Kidney (tissue), 14 donors: ENCODE results near the gene GLOD4. TPM values are rescaled to one million over a fixed set of nuclear protein-coding genes. Genes with fewer than 3 reads are reported as not detected.
A peak's percentile ranks its signal among the peaks of the same experiment; 100 is the strongest.

Experiments used
- DNase-seq, 5 donors: peaks; one replicate each; pipeline ENCODE4 v3.0.0-alpha.2; 2013 to 2020
- FAIRE-seq: peaks from 2 replicates; lab custom pipeline; 2012; peaks lifted over from hg19 to GRCh38; lab: Jason Lieb, UNC
- H3K27ac ChIP-seq, 2 donors: one replicate each; pipeline ENCODE4 v1.7.0; 2013; ENCODE audit warnings: low read depth in 2 of 2, low read length in 2 of 2, inconsistent platforms in 1 of 2
- H3K27me3 ChIP-seq: one replicate; pipeline ENCODE4 v1.7.1; 2013; ENCODE audit warnings: low read length, inconsistent platforms; ENCODE audit not compliant: control insufficient read depth, insufficient read depth
- H3K36me3 ChIP-seq, 3 donors: one replicate each; pipeline versions ENCODE4 v1.7.0 to v1.7.1; 2013; ENCODE audit warnings: low read length in 3 of 3, control low read depth in 1 of 3, inconsistent platforms in 1 of 3; ENCODE audit not compliant: insufficient read depth in 3 of 3, control insufficient read depth in 2 of 3
- H3K4me1 ChIP-seq, 3 donors: one replicate each; pipeline versions ENCODE4 v1.7.0 to v1.7.1; 2013; ENCODE audit warnings: low read length in 3 of 3, inconsistent platforms in 1 of 3, low read depth in 1 of 3; ENCODE audit not compliant: control insufficient read depth in 2 of 3, insufficient read depth in 2 of 3
- H3K4me3 ChIP-seq, 3 donors: one replicate each; pipeline versions ENCODE4 v1.7.0 to v1.8.1; 2013; ENCODE audit warnings: low read length in 3 of 3, control low read depth in 1 of 3, inconsistent platforms in 1 of 3
- H3K9ac ChIP-seq, 3 donors: one replicate each; pipeline versions ENCODE4 v1.7.0 to v1.7.1; 2013; ENCODE audit warnings: low read length in 3 of 3, control low read depth in 1 of 3, inconsistent platforms in 1 of 3
- H3K9me3 ChIP-seq, 3 donors: one replicate each; pipeline versions ENCODE4 v1.7.0 to v1.7.1; 2013; ENCODE audit warnings: low read length in 3 of 3, control low read depth in 1 of 3, inconsistent platforms in 1 of 3; ENCODE audit not compliant: control insufficient read depth in 2 of 3, insufficient read depth in 1 of 3
- intact Hi-C: fragments of 100-400 bp; cut with DNase I; formaldehyde crosslinking; loops from one replicate; pipeline ENCODE4 v1.11.1; 2022
- polyA plus RNA-seq: library from polyadenylated mRNA; stranded (reverse); fragments of 350-450 nt; fragmentation: Illumina TruSeq; extraction: RNeasy Lipid Tissue Mini Kit (QIAGEN cat#74804); gene quantifications from one replicate; pipeline ENCODE4 v1.2.3, GENCODE V29; 2014; ENCODE audit warnings: low read depth, low replicate concordance; ENCODE audit not compliant: insufficient read depth
- total RNA-seq: library from RNA; stranded (reverse); fragmentation: NEBNext Ultra II Directional; extraction: Animal tissue kit (Norgen Biotek cat#: 25700); gene quantifications from one replicate; pipeline ENCODE4 v1.2.1, GENCODE V29; 2021
- TF ChIP-seq, protein P1 (sequence below): IDR thresholded peaks from 3 replicates; pipeline ENCODE4 v1.5.1; 2012; ENCODE audit warnings: mild to moderate bottlenecking, moderate library complexity, borderline replicate concordance; ENCODE audit not compliant: insufficient read depth; ENCODE audit errors: extremely low read depth
- donor health status: control.
- donor health status: control.
- donor health status: control.
- donor health status: control.
- donor health status: control.
- donor health status: DM: yes; HTN: yes; CAD: no.
- donor health status: Normal renal cell carcinoma (clear cell type).

The GLOD4 gene
- total and polyA plus RNA-seq, 2 donors from 2014 or later: 70.6 to 90.8 TPM

DNA sequence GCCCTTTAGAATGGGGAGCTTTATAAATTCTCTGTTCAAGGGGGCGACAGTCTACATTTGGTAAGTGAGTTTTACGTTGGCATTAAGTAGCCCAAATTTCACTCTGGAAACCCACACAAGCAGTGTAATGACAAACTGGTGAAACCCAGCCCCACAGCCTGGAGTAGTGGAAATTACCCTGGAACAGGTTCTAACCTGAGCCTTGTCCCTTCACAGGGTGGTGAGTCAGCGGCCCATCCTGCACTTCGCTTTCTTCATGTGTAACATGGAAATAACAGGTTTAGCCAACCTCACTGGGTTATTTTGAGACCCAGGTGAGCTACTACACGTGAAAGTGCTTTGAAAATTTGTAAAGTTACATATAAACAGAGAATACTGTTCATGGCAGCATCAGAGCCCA lies 53.2 kb downstream of the GLOD4 start:
- intact Hi-C loops: no loop called here
- peaks cover 0 to 6% (median 0%) of the 10 kb centered on the region in 3 donors for H3K4me1 ChIP-seq
- TF ChIP-seq, protein P1, sequence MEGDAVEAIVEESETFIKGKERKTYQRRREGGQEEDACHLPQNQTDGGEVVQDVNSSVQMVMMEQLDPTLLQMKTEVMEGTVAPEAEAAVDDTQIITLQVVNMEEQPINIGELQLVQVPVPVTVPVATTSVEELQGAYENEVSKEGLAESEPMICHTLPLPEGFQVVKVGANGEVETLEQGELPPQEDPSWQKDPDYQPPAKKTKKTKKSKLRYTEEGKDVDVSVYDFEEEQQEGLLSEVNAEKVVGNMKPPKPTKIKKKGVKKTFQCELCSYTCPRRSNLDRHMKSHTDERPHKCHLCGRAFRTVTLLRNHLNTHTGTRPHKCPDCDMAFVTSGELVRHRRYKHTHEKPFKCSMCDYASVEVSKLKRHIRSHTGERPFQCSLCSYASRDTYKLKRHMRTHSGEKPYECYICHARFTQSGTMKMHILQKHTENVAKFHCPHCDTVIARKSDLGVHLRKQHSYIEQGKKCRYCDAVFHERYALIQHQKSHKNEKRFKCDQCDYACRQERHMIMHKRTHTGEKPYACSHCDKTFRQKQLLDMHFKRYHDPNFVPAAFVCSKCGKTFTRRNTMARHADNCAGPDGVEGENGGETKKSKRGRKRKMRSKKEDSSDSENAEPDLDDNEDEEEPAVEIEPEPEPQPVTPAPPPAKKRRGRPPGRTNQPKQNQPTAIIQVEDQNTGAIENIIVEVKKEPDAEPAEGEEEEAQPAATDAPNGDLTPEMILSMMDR: no peak
- DNase-seq: peak in 1 of 5 donors; percentile 86
- H3K4me3 ChIP-seq: no peak overlapping the region
- H3K9me3 ChIP-seq: no peaks in the 10 kb centered on the region
- peak overlapping the region in 1 of 2 donors; percentile 41 for H3K27ac ChIP-seq
- no peaks in the 10 kb centered on the region for H3K36me3 ChIP-seq
- FAIRE-seq: no peak
- H3K9ac ChIP-seq: no peak overlapping the region
- H3K27me3 ChIP-seq: no peaks in the 10 kb centered on the region

DNA sequence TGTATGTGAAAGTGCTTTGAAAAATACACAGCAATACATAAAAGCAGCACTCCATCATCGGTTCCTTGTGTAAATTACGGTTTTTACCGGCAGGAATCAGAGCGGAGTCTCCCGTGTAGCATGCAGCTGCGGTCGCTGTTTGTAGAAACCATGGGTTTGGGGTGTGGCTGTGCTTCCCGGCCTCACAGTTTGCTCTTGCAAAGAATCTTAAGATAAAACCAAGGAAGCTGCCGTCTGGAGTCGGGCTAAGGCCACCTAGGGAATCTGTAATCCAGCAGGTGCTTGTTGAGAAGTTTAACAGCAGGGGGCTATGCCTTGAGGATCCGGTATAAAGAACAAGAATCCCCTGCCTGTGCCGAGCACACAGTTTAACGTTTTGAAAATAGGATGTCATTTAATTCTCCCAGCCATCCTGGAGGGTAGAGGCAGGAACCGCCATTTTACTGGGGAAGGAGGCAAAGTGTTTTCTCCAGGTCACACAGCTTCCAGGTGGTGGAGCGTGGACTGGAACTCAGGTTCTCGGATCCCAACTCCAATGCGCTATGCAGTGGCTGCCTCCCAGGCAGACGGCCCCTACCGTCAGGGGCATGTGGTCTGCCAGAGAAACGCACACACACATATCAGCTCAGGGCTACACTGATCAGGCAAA lies 55.7 kb downstream of the GLOD4 start:
- DNase-seq: peak in 1 of 5 donors; percentile 28
- H3K4me3 ChIP-seq: no peak overlapping the region
- no peak overlapping the region for H3K9ac ChIP-seq
- no peaks in the 10 kb centered on the region for H3K36me3 ChIP-seq
- intact Hi-C loops: no loop called here
- TF ChIP-seq, protein P1: no peak
- no peaks in the 10 kb centered on the region for H3K27me3 ChIP-seq
- no peaks in the 10 kb centered on the region for H3K4me1 ChIP-seq
- H3K9me3 ChIP-seq: no peaks in the 10 kb centered on the region
- H3K27ac ChIP-seq: no peak overlapping the region
- no peak for FAIRE-seq

DNA sequence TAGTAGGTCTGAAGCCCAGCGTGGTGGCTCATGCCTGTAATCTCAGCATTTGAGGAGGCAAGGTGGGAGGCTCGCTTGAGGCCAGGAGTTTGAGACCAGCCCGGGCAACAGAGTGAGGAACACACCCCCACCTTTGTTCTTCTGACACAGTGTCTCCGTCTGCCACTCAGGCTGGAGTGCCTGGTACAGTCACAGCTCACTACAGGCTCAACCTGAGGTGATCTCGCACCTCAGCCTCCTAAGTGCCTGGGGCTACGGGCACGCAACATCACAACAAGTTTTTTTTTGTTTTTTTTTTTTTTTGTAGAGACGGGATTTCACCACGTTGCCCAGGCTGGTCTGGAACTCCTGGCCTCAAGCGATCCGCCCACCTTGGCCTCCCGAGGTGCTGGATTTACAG lies 56.3 kb downstream of the GLOD4 start:
- TF ChIP-seq, protein P1: no peak
- no peaks in the 10 kb centered on the region for H3K36me3 ChIP-seq
- no peaks in the 10 kb centered on the region for H3K9me3 ChIP-seq
- intact Hi-C loops: no loop called here
- no peaks in the 10 kb centered on the region for H3K27me3 ChIP-seq
- no peak overlapping the region for H3K27ac ChIP-seq
- H3K4me3 ChIP-seq: no peak overlapping the region
- H3K9ac ChIP-seq: no peak overlapping the region
- peak in 1 of 5 donors; percentile 34 for DNase-seq
- H3K4me1 ChIP-seq: no peaks in the 10 kb centered on the region
- FAIRE-seq: no peak
